ENCODE results near the gene GPC5.

GPC5 gene

GRCh38 chr13:92553470-92554114 is 1155.2 kb downstream of the GPC5 start:
- DNase-seq (ENCODE audit: low spot score) = no peak

GRCh38 chr13:92560883-92561282 is 1162.5 kb downstream of the GPC5 start:
- DNase-seq (ENCODE audit: low spot score) = no peak

GRCh38 chr13:92564942-92565341 is 1166.5 kb downstream of the GPC5 start:
- DNase-seq (ENCODE audit: low spot score) = no peak

- no peak for DNase-seq (ENCODE audit: low spot score)
Measured at GRCh38 chr13:92566767-92567166, 1168.3 kb downstream of the GPC5 start.

GRCh38 chr13:92572190-92572589 is 1173.8 kb downstream of the GPC5 start:
- no peak for DNase-seq (ENCODE audit: low spot score)

GRCh38 chr13:92573467-92574057 is 1175.1 kb downstream of the GPC5 start:
- no peak for DNase-seq (ENCODE audit: low spot score)

GRCh38 chr13:92574499-92574898 is 1176.1 kb downstream of the GPC5 start:
- no peak for DNase-seq (ENCODE audit: low spot score)

- DNase-seq (ENCODE audit: low spot score) = no peak
Measured at GRCh38 chr13:92575777-92576176, 1177.4 kb downstream of the GPC5 start.

GRCh38 chr13:92578358-92578757 is 1179.9 kb downstream of the GPC5 start:
- no peak for DNase-seq (ENCODE audit: low spot score)

- no peak for DNase-seq (ENCODE audit: low spot score)
Measured at GRCh38 chr13:92589955-92590354, 1191.5 kb downstream of the GPC5 start.

GRCh38 chr13:92590503-92590908 is 1192.1 kb downstream of the GPC5 start:
- DNase-seq (ENCODE audit: low spot score) = no peak

- DNase-seq (ENCODE audit: low spot score) = no peak
Measured at GRCh38 chr13:92591117-92591516, 1192.7 kb downstream of the GPC5 start.

- DNase-seq (ENCODE audit: low spot score) = no peak
Measured at GRCh38 chr13:92592757-92593156, 1194.3 kb downstream of the GPC5 start.

- DNase-seq (ENCODE audit: low spot score) = no peak
Measured at GRCh38 chr13:92602560-92602959, 1204.1 kb downstream of the GPC5 start.

- no peak for DNase-seq (ENCODE audit: low spot score)
Measured at GRCh38 chr13:92609376-92609775, 1211.0 kb downstream of the GPC5 start.

GRCh38 chr13:92612892-92613291 is 1214.5 kb downstream of the GPC5 start:
- DNase-seq (ENCODE audit: low spot score) = no peak

- no peak for DNase-seq (ENCODE audit: low spot score)
Measured at GRCh38 chr13:92613921-92614320, 1215.5 kb downstream of the GPC5 start.

GRCh38 chr13:92621985-92622384 is 1223.6 kb downstream of the GPC5 start:
- no peak for DNase-seq (ENCODE audit: low spot score)

GRCh38 chr13:92622905-92623304 is 1224.5 kb downstream of the GPC5 start:
- DNase-seq (ENCODE audit: low spot score) = no peak

GRCh38 chr13:92626274-92626673 is 1227.9 kb downstream of the GPC5 start:
- DNase-seq (ENCODE audit: low spot score) = no peak

- no peak for DNase-seq (ENCODE audit: low spot score)
Measured at GRCh38 chr13:92640936-92641335, 1242.5 kb downstream of the GPC5 start.

GRCh38 chr13:92649140-92649813 is 1250.9 kb downstream of the GPC5 start:
- no peak for DNase-seq (ENCODE audit: low spot score)

GRCh38 chr13:92656103-92656502 is 1257.7 kb downstream of the GPC5 start:
- DNase-seq (ENCODE audit: low spot score) = no peak

GRCh38 chr13:92656648-92657047 is 1258.2 kb downstream of the GPC5 start:
- no peak for DNase-seq (ENCODE audit: low spot score)
